A673 (cell line): ENCODE measurements around the gene ADM. TPM values are rescaled to one million over a fixed set of nuclear protein-coding genes. Genes with fewer than 3 reads are reported as not detected.

Experiments used
- BruUV-seq: library from RNA; stranded (reverse); fragments of 400-500 nt; replicated peaks from 2 replicates; lab custom pipeline; 2021; lab: Mats Ljungman, UMichigan
- CTCF ChIA-PET: fragments of 300-600 bp; sonication (Branson Sonifier 250); formaldehyde crosslinking; loops from one replicate; lab custom pipeline; 2022; ENCODE audit warnings: antibody characterized with exemption; lab: Charles Lee
- POLR2A ChIA-PET: fragments of 300-600 bp; sonication (Branson Sonifier 250); formaldehyde crosslinking; loops from one replicate; lab custom pipeline; 2022; ENCODE audit warnings: antibody characterized with exemption; ENCODE audit not compliant: low non-redundant PET; lab: Charles Lee
- DNase-seq: peaks from one replicate; pipeline ENCODE4 v3.0.0-alpha.2; 2015; ENCODE audit warnings: low spot score
- H3K27ac ChIP-seq: fragments of 200-600 bp; sonication (generic); 2 replicates; pipeline ENCODE4 v1.5.1; 2016; ENCODE audit warnings: mixed run types, low read depth, mild to moderate bottlenecking, mixed read lengths, antibody characterized with exemption, low read length; ENCODE audit not compliant: poor library complexity, severe bottlenecking
- H3K27me3 ChIP-seq: fragments of 200-600 bp; sonication (generic); replicated peaks from 2 replicates; pipeline ENCODE4 v1.6.1; 2017; ENCODE audit warnings: mixed run types, low read depth, mild to moderate bottlenecking, mixed read lengths, antibody characterized with exemption, low read length; ENCODE audit not compliant: insufficient read depth, poor library complexity
- H3K36me3 ChIP-seq: fragments of 200-600 bp; sonication (generic); 2 replicates; pipeline ENCODE4 v1.6.1; 2016; ENCODE audit warnings: mixed run types, mild to moderate bottlenecking, mixed read lengths, antibody characterized with exemption, low read length; ENCODE audit not compliant: insufficient read depth, poor library complexity, severe bottlenecking
- H3K4me1 ChIP-seq: fragments of 200-600 bp; sonication (generic); 2 replicates; pipeline ENCODE4 v1.6.1; 2017; ENCODE audit warnings: mixed run types, mild to moderate bottlenecking, mixed read lengths, antibody characterized with exemption, low read length; ENCODE audit not compliant: insufficient read depth, poor library complexity, severe bottlenecking
- H3K4me3 ChIP-seq: fragments of 200-600 bp; sonication (generic); 2 replicates; pipeline ENCODE4 v1.5.1; 2016; ENCODE audit warnings: low read depth, mixed run types, mild to moderate bottlenecking, mixed read lengths, low read length; ENCODE audit not compliant: poor library complexity, severe bottlenecking
- H3K9me3 ChIP-seq: fragments of 200-600 bp; sonication (generic); 2 replicates; pipeline ENCODE4 v1.6.1; 2016; ENCODE audit warnings: mixed run types, low read depth, mild to moderate bottlenecking, mixed read lengths, antibody characterized with exemption, low read length; ENCODE audit not compliant: poor library complexity, severe bottlenecking
- CTCF ChIP-seq: fragments of 300-800, 200-600 bp; sonication (generic); conservative IDR thresholded peaks from 2 replicates; pipeline ENCODE4 v1.5.1; 2017; ENCODE audit warnings: low read depth, mild to moderate bottlenecking, antibody characterized with exemption, low read length, moderate library complexity, mixed read lengths
- EZH2 ChIP-seq: fragments of 200-600 bp; sonication (generic); IDR thresholded peaks from 2 replicates; pipeline ENCODE4 v1.6.1; 2017; ENCODE audit warnings: borderline replicate concordance, low read depth, mild to moderate bottlenecking, mixed read lengths, antibody characterized with exemption, low read length; ENCODE audit not compliant: poor library complexity, severe bottlenecking
- intact Hi-C: fragments of 100-400 bp; cut with micrococcal nuclease; formaldehyde crosslinking; loops from one replicate; pipeline ENCODE4 v1.10.0; 2022; ENCODE audit not compliant: unreplicated experiment
- total RNA-seq: library from RNA; stranded (reverse); gene quantifications from 2 replicates; pipeline ENCODE4 v1.2.3, GENCODE V29; 2021

The ADM gene
- total RNA-seq, 1 experiment from 2014 or later: 3.8 TPM

- no peaks in the 10 kb centered on the region for H3K36me3 ChIP-seq
- no peak overlapping the region for H3K4me3 ChIP-seq
- peaks cover 5% of the 10 kb centered on the region for H3K4me1 ChIP-seq
- H3K27me3 ChIP-seq: no peaks in the 10 kb centered on the region
- H3K9me3 ChIP-seq: no peaks in the 10 kb centered on the region
- POLR2A ChIA-PET: no interaction called here
- CTCF ChIA-PET: interaction anchor here (0.5 to 0.6 kb wide), 3 partner anchors 14 to 377 kb away, joined by 3 to 4 read pairs (median 3); no protein-coding TSS in a partner anchor
- intact Hi-C loops: no loop called here
- BruUV-seq: no TSS peak
- TF ChIP-seq EZH2 (no peak), CTCF (no peak)
- no peak overlapping the region for H3K27ac ChIP-seq
- no peak for DNase-seq
Observed at GRCh38 chr11:10317776-10318526, 13.1 kb downstream of the ADM start.

GRCh38 chr11:10318527-10318802 lies 13.6 kb downstream of the ADM start:
- Histone ChIP-seq H3K4me1 (peaks cover 8% of the 10 kb centered on the region), H3K27me3 (no peaks in the 10 kb centered on the region), H3K9me3 (no peaks in the 10 kb centered on the region), H3K36me3 (no peaks in the 10 kb centered on the region), H3K27ac (no peak overlapping the region), H3K4me3 (no peak overlapping the region)
- POLR2A ChIA-PET: no interaction called here
- TF ChIP-seq EZH2 (no peak), CTCF (no peak)
- intact Hi-C loops: no loop called here
- DNase-seq: no peak
- BruUV-seq: no TSS peak
- CTCF ChIA-PET: interaction anchor here (0.6 kb wide), 1 partner anchor 335 kb away, joined by 3 read pairs; no protein-coding TSS in a partner anchor

GRCh38 chr11:10319702-10320558 lies 15.1 kb downstream of the ADM start:
- Histone ChIP-seq H3K4me1 (peaks cover 12% of the 10 kb centered on the region), H3K4me3 (no peak overlapping the region), H3K27me3 (no peaks in the 10 kb centered on the region), H3K27ac (no peak overlapping the region), H3K36me3 (no peaks in the 10 kb centered on the region), H3K9me3 (no peaks in the 10 kb centered on the region)
- CTCF ChIA-PET: no interaction called here
- no TSS peak for BruUV-seq
- intact Hi-C loops: loop anchor here (5.0 kb wide), 1 partner anchor 417 kb away; no protein-coding TSS in a partner anchor
- TF ChIP-seq EZH2 (no peak), CTCF (no peak)
- POLR2A ChIA-PET: no interaction called here
- no peak for DNase-seq
